Keratinocyte (primary cell): ENCODE results near the gene TPRA1. TPM values are rescaled to one million over a fixed set of nuclear protein-coding genes. Genes with fewer than 3 reads are reported as not detected.

Source experiments
- DNase-seq: peaks from one replicate; pipeline ENCODE4 v3.0.0-alpha.2; 2011; ENCODE audit warnings: low read depth, missing footprints, low spot score
- FAIRE-seq: peaks from 2 replicates; lab custom pipeline; 2011; peaks lifted over from hg19 to GRCh38; lab: Jason Lieb, UNC
- H2AFZ ChIP-seq: 2 replicates; pipeline ENCODE4 v1.6.0; 2012; ENCODE audit warnings: low read length, control low read depth, inconsistent platforms; ENCODE audit not compliant: control insufficient read depth
- H3K27ac ChIP-seq: 2 replicates; pipeline ENCODE4 v1.5.1; 2011; ENCODE audit warnings: low read length; ENCODE audit not compliant: control insufficient read depth, insufficient read depth
- H3K27me3 ChIP-seq: 3 replicates; pipeline ENCODE4 v1.6.0; 2011; ENCODE audit warnings: low read length; ENCODE audit not compliant: control insufficient read depth, insufficient read depth; ENCODE audit errors: extremely low read depth
- H3K36me3 ChIP-seq, 2 experiments: 2 replicates in 1 of 2; 3 replicates in 1 of 2; pipeline ENCODE4 v1.5.1; 2011; ENCODE audit warnings: low read length in 2 of 2, mild to moderate bottlenecking in 1 of 2; ENCODE audit not compliant: control insufficient read depth in 2 of 2, insufficient read depth in 2 of 2; ENCODE audit errors: extremely low read depth in 1 of 2
- H3K4me1 ChIP-seq: 3 replicates; pipeline ENCODE4 v1.5.1; 2011; ENCODE audit warnings: low read length; ENCODE audit not compliant: control insufficient read depth, insufficient read depth; ENCODE audit errors: extremely low read depth
- H3K4me2 ChIP-seq: 3 replicates; pipeline ENCODE4 v1.6.0; 2011; ENCODE audit warnings: low read depth, low read length; ENCODE audit not compliant: control insufficient read depth, insufficient read depth; ENCODE audit errors: extremely low read depth
- H3K4me3 ChIP-seq, 3 experiments: fragments of 200-600 bp in 1 of 3; sonication (generic) in 1 of 3; 2 replicates in 2 of 3; 3 replicates in 1 of 3; pipeline ENCODE4 v1.5.1; 2011 to 2016; ENCODE audit warnings: low read length in 3 of 3, mild to moderate bottlenecking in 3 of 3, control low read depth in 2 of 3, inconsistent platforms in 1 of 3, low read depth in 1 of 3, mixed read lengths in 1 of 3, mixed run types in 1 of 3, moderate library complexity in 1 of 3; ENCODE audit not compliant: control insufficient read depth in 2 of 3, insufficient read depth in 2 of 3; ENCODE audit errors: extremely low read depth in 1 of 3
- H3K79me2 ChIP-seq: 2 replicates; pipeline ENCODE4 v1.6.0; 2012; ENCODE audit warnings: low read length; ENCODE audit not compliant: control insufficient read depth, insufficient read depth
- H3K9ac ChIP-seq: 3 replicates; pipeline ENCODE4 v1.6.0; 2011; ENCODE audit warnings: low read length; ENCODE audit not compliant: control insufficient read depth, insufficient read depth; ENCODE audit errors: extremely low read depth
- H3K9me1 ChIP-seq: 3 replicates; pipeline ENCODE4 v1.6.0; 2011; ENCODE audit warnings: low read length; ENCODE audit not compliant: control insufficient read depth, insufficient read depth; ENCODE audit errors: extremely low read depth
- H3K9me3 ChIP-seq: 2 replicates; pipeline ENCODE4 v1.5.1; 2012; ENCODE audit warnings: low read depth, low read length; ENCODE audit not compliant: control insufficient read depth
- H4K20me1 ChIP-seq: 3 replicates; pipeline ENCODE4 v1.6.0; 2011; ENCODE audit warnings: low read length; ENCODE audit not compliant: control insufficient read depth, insufficient read depth; ENCODE audit errors: extremely low read depth
- CTCF ChIP-seq, 3 experiments: IDR thresholded peaks in 1 of 3; conservative IDR thresholded peaks in 1 of 3; optimal IDR thresholded peaks in 1 of 3; 2 replicates in 2 of 3; 3 replicates in 1 of 3; pipeline versions ENCODE3 to v1.5.1; 2011; ENCODE audit warnings: low read length in 3 of 3, mild to moderate bottlenecking in 3 of 3, moderate library complexity in 2 of 3, control low read depth in 1 of 3, inconsistent platforms in 1 of 3; ENCODE audit not compliant: insufficient read depth in 2 of 3; ENCODE audit errors: extremely low read depth in 1 of 3
- EZH2 ChIP-seq: IDR thresholded peaks from one replicate; pipeline ENCODE4 v1.6.1; 2012; ENCODE audit warnings: inconsistent platforms, mild to moderate bottlenecking, low read length, moderate library complexity
- dilution Hi-C: fragments of 300-500 bp; cut with MboI; formaldehyde crosslinking; loops from one replicate; pipeline ENCODE4 v1.7.0; 2020; ENCODE audit warnings: low sequenced_read_pairs; ENCODE audit not compliant: extremely low pct_ligation_motif_present
- polyA plus RNA-seq, 5 experiments: library from polyadenylated mRNA; depleted of rRNA in 3 of 5; stranded (reverse) in 3 of 5; stranded (forward) in 1 of 5; unstranded in 1 of 5; fragments of >200 nt; gene quantifications; 1 replicate in 1 of 5; 2 replicates in 3 of 5; 3 replicates in 1 of 5; pipeline versions ENCODE4 v1.2.1 to v1.2.3, GENCODE V29; 2011 to 2012; ENCODE audit warnings: missing spikeins in 2 of 5, low read depth in 1 of 5, low replicate concordance in 1 of 5

The TPRA1 gene
- polyA plus RNA-seq, 1 donor (not counting 4 experiments of a cell fraction or from before 2014, with no cell fraction given), result 22.2 TPM

- H3K4me3 ChIP-seq, result no peak overlapping the region
- dilution Hi-C loops, result no loop called here
- TF ChIP-seq EZH2 (no peak), CTCF (optimal IDR thresholded peaks at IDR 0.05 in 1 of 3, IDR thresholded peaks at IDR 0.05 in 1 of 3, conservative IDR thresholded peaks at IDR 0.05 in 1 of 3; ENCODE audit: extremely low read depth in 1 of 3, insufficient read depth in 2 of 3, low read length in 3 of 3) (no peak)
- H3K4me2 ChIP-seq, result no peak overlapping the region
- H3K4me1 ChIP-seq, result peaks cover under 1% of the 10 kb centered on the region
- peaks cover 7 to 37% of the 10 kb centered on the region in 2 experiments for H3K36me3 ChIP-seq
- H3K27me3 ChIP-seq, result no peaks in the 10 kb centered on the region
- no peaks in the 10 kb centered on the region for H3K9me1 ChIP-seq
- no peak overlapping the region for H3K9ac ChIP-seq
- H2AFZ ChIP-seq, result no peak overlapping the region
- no peak for DNase-seq
- no peaks in the 10 kb centered on the region for H3K9me3 ChIP-seq
- FAIRE-seq, result no peak
- H3K27ac ChIP-seq, result no peak overlapping the region
- H3K79me2 ChIP-seq, result peaks cover 6% of the 10 kb centered on the region
- H4K20me1 ChIP-seq, result no peaks in the 10 kb centered on the region
These were observed 14.1 kb upstream of the TPRA1 start for GRCh38 chr3:127604546-127605165.

- H3K36me3 ChIP-seq, result peaks cover 7 to 35% of the 10 kb centered on the region in 2 experiments
- no peaks in the 10 kb centered on the region for H3K9me1 ChIP-seq
- no peak overlapping the region for H3K9ac ChIP-seq
- dilution Hi-C loops, result no loop called here
- FAIRE-seq (no peak), DNase-seq (no peak)
- H2AFZ ChIP-seq, result no peak overlapping the region
- peaks cover 12% of the 10 kb centered on the region for H3K79me2 ChIP-seq
- H4K20me1 ChIP-seq, result no peaks in the 10 kb centered on the region
- H3K27ac ChIP-seq, result no peak overlapping the region
- H3K27me3 ChIP-seq, result no peaks in the 10 kb centered on the region
- no peak overlapping the region for H3K4me3 ChIP-seq
- no peak for TF ChIP-seq CTCF (optimal IDR thresholded peaks at IDR 0.05 in 1 of 3, IDR thresholded peaks at IDR 0.05 in 1 of 3, conservative IDR thresholded peaks at IDR 0.05 in 1 of 3; ENCODE audit: extremely low read depth in 1 of 3, insufficient read depth in 2 of 3, low read length in 3 of 3)
- TF ChIP-seq EZH2, result no peak
- H3K4me2 ChIP-seq, result no peak overlapping the region
- peaks cover 6% of the 10 kb centered on the region for H3K4me1 ChIP-seq
- no peaks in the 10 kb centered on the region for H3K9me3 ChIP-seq
These were observed 13.5 kb upstream of the TPRA1 start for GRCh38 chr3:127604035-127604434.
